Measurements from ENCODE around the gene SLAMF9.

The SLAMF9 gene

DNA sequence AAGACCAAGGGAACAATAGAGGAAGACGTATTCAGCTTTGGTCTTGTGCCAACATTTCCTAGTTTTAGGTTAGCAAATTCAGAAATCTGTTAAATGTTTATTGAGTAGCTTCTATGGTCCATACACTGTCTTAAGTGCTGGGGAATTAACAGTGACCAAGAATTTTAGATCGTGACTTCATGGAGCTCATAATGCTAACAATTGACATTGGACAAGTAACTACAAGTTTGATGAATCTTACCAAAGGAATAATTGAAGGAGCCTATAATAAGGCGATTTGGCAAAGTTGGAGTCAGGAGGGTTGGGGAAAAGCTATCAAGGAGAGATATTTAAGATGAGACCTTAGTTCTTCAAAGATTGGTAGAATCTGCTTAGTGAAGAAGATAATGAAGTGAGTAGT lies 1.4 kb upstream of the SLAMF9 start:
- Histone ChIP-seq H3K4me1 (ENCODE audit: control insufficient read depth, insufficient read depth, low read depth, low read length) (no peaks in the 10 kb centered on the region), H2BK5ac (ENCODE audit: low read depth, low read length, poor library complexity, severe bottlenecking) (no peak overlapping the region), H2BK15ac (ENCODE audit: low read depth, poor library complexity, severe bottlenecking) (no peak overlapping the region), H3K27me3 (ENCODE audit: control insufficient read depth in 1 of 2, insufficient read depth in 1 of 2, low read length in 2 of 2) (peaks cover 0 to 51% of the 10 kb centered on the region in 2 experiments), H3K79me1 (replicated peaks; ENCODE audit: low read length, poor library complexity, severe bottlenecking) (no peaks in the 10 kb centered on the region), H4K91ac (ENCODE audit: low read length) (no peak overlapping the region), H4K8ac (ENCODE audit: low read length) (no peak overlapping the region), H3K4ac (ENCODE audit: low read depth in 1 of 2, low read length in 2 of 2) (no peak overlapping the region), H2AK5ac (ENCODE audit: low read length, severe bottlenecking) (no peak overlapping the region), H3K23ac (ENCODE audit: low read length in 2 of 2) (no peak overlapping the region), H3K4me2 (ENCODE audit: low read length, poor library complexity, severe bottlenecking) (no peak overlapping the region), H3K27ac (ENCODE audit: low read length, poor library complexity, severe bottlenecking) (no peak overlapping the region), H2AFZ (ENCODE audit: low read depth, low read length) (no peak overlapping the region), H2BK12ac (ENCODE audit: low read length in 2 of 2) (no peak overlapping the region), H3K36me3 (ENCODE audit: control insufficient read depth in 1 of 2, insufficient read depth in 2 of 2, low read depth in 1 of 2, low read length in 2 of 2) (no peaks in the 10 kb centered on the region), H3K18ac (ENCODE audit: low read depth in 1 of 2, low read length in 2 of 2) (no peak overlapping the region), H3K4me3 (ENCODE audit: insufficient read depth in 1 of 2, low read depth in 1 of 2, low read length in 2 of 2) (no peak overlapping the region), H3K14ac (ENCODE audit: low read length in 2 of 2) (no peak overlapping the region), H2BK120ac (ENCODE audit: low read depth, low read length) (no peak overlapping the region), H3K9me3 (ENCODE audit: control insufficient read depth, low read length) (no peaks in the 10 kb centered on the region), H3K9ac (ENCODE audit: low read length) (no peak overlapping the region)
- no peak for DNase-seq
- WGBS: 80% methylated on average over 3 of the region's 3 CpGs

DNA sequence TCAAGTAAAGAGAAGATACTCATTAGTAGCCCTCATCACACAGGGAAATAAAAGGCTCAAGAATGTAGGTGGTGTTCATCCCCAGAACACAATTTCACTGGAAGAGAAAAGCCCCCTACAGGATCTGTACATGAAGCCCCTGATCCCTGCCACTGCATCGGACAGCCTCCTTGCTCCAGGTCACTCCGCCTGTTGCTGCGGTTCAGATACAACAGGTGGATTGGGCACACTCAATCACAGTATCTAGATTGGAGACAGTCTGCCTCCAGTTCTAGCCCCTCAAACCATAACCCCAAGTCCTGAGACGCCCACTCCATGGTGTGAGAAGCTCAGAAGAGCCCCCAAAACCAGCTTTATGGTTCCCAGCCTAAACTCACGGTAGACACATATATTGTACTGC lies 1.1 kb downstream of the SLAMF9 start:
- Histone ChIP-seq H3K9me3 (ENCODE audit: control insufficient read depth, low read length) (no peaks in the 10 kb centered on the region), H4K91ac (ENCODE audit: low read length) (no peak overlapping the region), H3K23ac (ENCODE audit: low read length in 2 of 2) (no peak overlapping the region), H2BK120ac (ENCODE audit: low read depth, low read length) (no peak overlapping the region), H3K27ac (ENCODE audit: low read length, poor library complexity, severe bottlenecking) (no peak overlapping the region), H3K18ac (ENCODE audit: low read depth in 1 of 2, low read length in 2 of 2) (no peak overlapping the region), H3K4me1 (ENCODE audit: control insufficient read depth, insufficient read depth, low read depth, low read length) (no peaks in the 10 kb centered on the region), H3K27me3 (ENCODE audit: control insufficient read depth in 1 of 2, insufficient read depth in 1 of 2, low read length in 2 of 2) (peaks cover 0 to 58% of the 10 kb centered on the region in 2 experiments), H2BK12ac (ENCODE audit: low read length in 2 of 2) (no peak overlapping the region), H2BK15ac (ENCODE audit: low read depth, poor library complexity, severe bottlenecking) (no peak overlapping the region), H2AK5ac (ENCODE audit: low read length, severe bottlenecking) (no peak overlapping the region), H3K9ac (ENCODE audit: low read length) (no peak overlapping the region), H3K4me3 (ENCODE audit: insufficient read depth in 1 of 2, low read depth in 1 of 2, low read length in 2 of 2) (no peak overlapping the region), H3K79me1 (replicated peaks; ENCODE audit: low read length, poor library complexity, severe bottlenecking) (no peaks in the 10 kb centered on the region), H2AFZ (ENCODE audit: low read depth, low read length) (no peak overlapping the region), H2BK5ac (ENCODE audit: low read depth, low read length, poor library complexity, severe bottlenecking) (no peak overlapping the region), H3K36me3 (ENCODE audit: control insufficient read depth in 1 of 2, insufficient read depth in 2 of 2, low read depth in 1 of 2, low read length in 2 of 2) (no peaks in the 10 kb centered on the region), H4K8ac (ENCODE audit: low read length) (no peak overlapping the region), H3K4me2 (ENCODE audit: low read length, poor library complexity, severe bottlenecking) (no peak overlapping the region), H3K4ac (ENCODE audit: low read depth in 1 of 2, low read length in 2 of 2) (no peak overlapping the region), H3K14ac (ENCODE audit: low read length in 2 of 2) (no peak overlapping the region)
- DNase-seq: no peak
- WGBS: 73% methylated on average over 5 of the region's 5 CpGs

DNA sequence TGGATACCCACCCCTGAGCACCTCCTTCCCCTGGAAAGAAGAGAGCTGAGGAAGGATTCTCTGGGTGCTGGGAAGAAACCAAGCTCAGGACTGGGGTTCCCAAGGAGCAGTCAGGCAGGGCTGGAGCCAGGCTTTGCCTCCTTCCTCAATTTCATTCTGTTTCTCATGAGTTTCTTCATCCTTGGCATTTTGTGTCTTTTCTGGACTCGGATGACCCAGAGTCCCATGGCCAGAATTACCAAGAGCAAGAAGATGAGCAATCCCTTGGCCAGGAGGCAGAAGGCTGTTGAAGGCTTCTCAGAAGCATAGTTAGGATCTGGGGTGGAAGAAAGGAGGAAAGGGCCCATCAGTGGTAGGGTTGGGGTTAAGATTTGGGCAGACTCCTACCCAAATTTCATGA lies 2.5 kb downstream of the SLAMF9 start:
- Histone ChIP-seq H3K79me1 (replicated peaks; ENCODE audit: low read length, poor library complexity, severe bottlenecking) (no peaks in the 10 kb centered on the region), H3K9me3 (ENCODE audit: control insufficient read depth, low read length) (no peaks in the 10 kb centered on the region), H3K18ac (ENCODE audit: low read depth in 1 of 2, low read length in 2 of 2) (no peak overlapping the region), H3K23ac (ENCODE audit: low read length in 2 of 2) (no peak overlapping the region), H4K91ac (ENCODE audit: low read length) (no peak overlapping the region), H2BK120ac (ENCODE audit: low read depth, low read length) (no peak overlapping the region), H3K4ac (ENCODE audit: low read depth in 1 of 2, low read length in 2 of 2) (no peak overlapping the region), H3K4me3 (ENCODE audit: insufficient read depth in 1 of 2, low read depth in 1 of 2, low read length in 2 of 2) (no peak overlapping the region), H3K27ac (ENCODE audit: low read length, poor library complexity, severe bottlenecking) (no peak overlapping the region), H3K4me1 (ENCODE audit: control insufficient read depth, insufficient read depth, low read depth, low read length) (no peaks in the 10 kb centered on the region), H2AK5ac (ENCODE audit: low read length, severe bottlenecking) (no peak overlapping the region), H2BK15ac (ENCODE audit: low read depth, poor library complexity, severe bottlenecking) (no peak overlapping the region), H3K14ac (ENCODE audit: low read length in 2 of 2) (no peak overlapping the region), H3K36me3 (ENCODE audit: control insufficient read depth in 1 of 2, insufficient read depth in 2 of 2, low read depth in 1 of 2, low read length in 2 of 2) (no peaks in the 10 kb centered on the region), H3K27me3 (ENCODE audit: control insufficient read depth in 1 of 2, insufficient read depth in 1 of 2, low read length in 2 of 2) (peaks cover 0 to 64% of the 10 kb centered on the region in 2 experiments), H4K8ac (ENCODE audit: low read length) (no peak overlapping the region), H2AFZ (ENCODE audit: low read depth, low read length) (no peak overlapping the region), H2BK12ac (ENCODE audit: low read length in 2 of 2) (no peak overlapping the region), H3K9ac (ENCODE audit: low read length) (no peak overlapping the region), H2BK5ac (ENCODE audit: low read depth, low read length, poor library complexity, severe bottlenecking) (no peak overlapping the region), H3K4me2 (ENCODE audit: low read length, poor library complexity, severe bottlenecking) (no peak overlapping the region)
- DNase-seq: no peak
- 56% methylated on average over 1 of the region's 1 CpG for WGBS

DNA sequence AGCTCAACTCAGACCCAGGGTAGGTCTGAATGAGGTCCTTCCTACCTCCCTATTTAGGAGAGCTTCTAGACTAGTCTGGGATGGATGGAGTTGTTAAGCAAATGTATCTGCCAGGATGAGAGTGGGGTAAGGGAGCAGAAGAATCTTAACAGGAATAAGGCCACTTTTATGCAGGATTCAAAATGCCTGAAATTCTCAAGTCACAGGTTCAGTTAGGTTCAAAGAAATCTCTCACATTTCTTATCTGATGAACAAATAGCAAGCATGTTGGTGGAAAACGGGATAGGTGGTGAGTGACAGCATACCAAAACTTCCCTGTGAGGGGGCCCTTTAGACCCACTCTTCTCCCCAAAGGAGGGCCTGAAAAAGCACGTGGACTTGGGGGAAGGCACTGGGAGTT lies 3.0 kb downstream of the SLAMF9 start:
- Histone ChIP-seq H3K14ac (ENCODE audit: low read length in 2 of 2) (no peak overlapping the region), H3K4me1 (ENCODE audit: control insufficient read depth, insufficient read depth, low read depth, low read length) (peaks cover 1% of the 10 kb centered on the region), H3K18ac (ENCODE audit: low read depth in 1 of 2, low read length in 2 of 2) (no peak overlapping the region), H4K91ac (ENCODE audit: low read length) (no peak overlapping the region), H3K4me2 (ENCODE audit: low read length, poor library complexity, severe bottlenecking) (no peak overlapping the region), H3K23ac (ENCODE audit: low read length in 2 of 2) (no peak overlapping the region), H3K4ac (ENCODE audit: low read depth in 1 of 2, low read length in 2 of 2) (no peak overlapping the region), H4K8ac (ENCODE audit: low read length) (no peak overlapping the region), H3K9ac (ENCODE audit: low read length) (no peak overlapping the region), H3K9me3 (ENCODE audit: control insufficient read depth, low read length) (no peaks in the 10 kb centered on the region), H2AFZ (ENCODE audit: low read depth, low read length) (no peak overlapping the region), H2BK15ac (ENCODE audit: low read depth, poor library complexity, severe bottlenecking) (no peak overlapping the region), H2BK120ac (ENCODE audit: low read depth, low read length) (no peak overlapping the region), H2BK5ac (ENCODE audit: low read depth, low read length, poor library complexity, severe bottlenecking) (no peak overlapping the region), H2AK5ac (ENCODE audit: low read length, severe bottlenecking) (no peak overlapping the region), H3K79me1 (replicated peaks; ENCODE audit: low read length, poor library complexity, severe bottlenecking) (no peaks in the 10 kb centered on the region), H3K4me3 (ENCODE audit: insufficient read depth in 1 of 2, low read depth in 1 of 2, low read length in 2 of 2) (no peak overlapping the region), H3K27ac (ENCODE audit: low read length, poor library complexity, severe bottlenecking) (no peak overlapping the region), H3K27me3 (ENCODE audit: control insufficient read depth in 1 of 2, insufficient read depth in 1 of 2, low read length in 2 of 2) (peaks cover 0 to 66% of the 10 kb centered on the region in 2 experiments), H3K36me3 (ENCODE audit: control insufficient read depth in 1 of 2, insufficient read depth in 2 of 2, low read depth in 1 of 2, low read length in 2 of 2) (no peaks in the 10 kb centered on the region), H2BK12ac (ENCODE audit: low read length in 2 of 2) (no peak overlapping the region)
- WGBS: 40% methylated on average over 2 of the region's 2 CpGs
- DNase-seq: no peak
